ENCODE data around the gene ZC3H4. TPM values are rescaled to one million over a fixed set of nuclear protein-coding genes. Genes with fewer than 3 reads are reported as not detected.

Gene ZC3H4
- total RNA-seq = 7.1 and 16.5 TPM in 2 replicates

DNA sequence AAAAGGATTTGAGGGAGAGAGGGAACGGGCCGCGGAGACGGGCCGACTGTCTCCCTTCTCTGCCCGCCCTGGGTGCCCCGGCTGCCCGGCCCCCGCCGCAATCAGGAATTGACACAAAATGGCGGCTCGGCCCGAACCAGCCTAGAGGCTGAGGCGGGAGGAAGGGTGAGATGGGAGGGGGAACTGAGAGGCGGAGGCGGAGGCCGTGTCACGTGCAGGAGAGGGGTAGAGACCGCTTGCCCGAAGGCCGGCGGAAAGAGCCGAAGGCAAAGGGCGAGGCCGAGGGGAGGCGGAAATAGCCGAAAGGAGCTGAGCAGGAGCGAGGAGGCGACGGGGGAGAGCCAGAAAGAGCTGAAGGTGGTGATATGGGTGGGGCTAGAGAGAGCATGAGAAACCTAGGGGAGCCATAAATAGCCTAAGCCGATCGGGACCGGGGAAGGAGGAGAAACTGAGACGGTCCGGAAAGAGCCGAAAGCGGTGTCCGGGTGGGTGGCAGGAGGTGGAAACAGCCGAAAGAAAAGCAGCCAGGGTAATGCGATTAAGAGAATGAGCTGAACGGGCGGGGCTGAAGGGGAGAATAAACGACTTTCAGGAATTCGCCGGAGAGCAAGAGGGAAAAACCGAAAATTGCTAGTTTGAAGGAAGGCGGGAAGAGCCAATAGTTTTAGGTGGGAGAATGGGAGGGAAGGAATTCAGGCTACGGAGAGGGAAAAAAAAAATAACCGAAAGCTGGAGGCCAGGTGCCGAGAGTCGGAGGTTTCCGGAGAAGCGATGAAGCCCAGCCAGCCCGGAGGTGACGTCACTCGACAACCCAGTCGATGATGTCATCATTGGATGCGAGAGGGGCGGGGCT, at the start of gene ZC3H4:
TSS of gene ZC3H4 (minus strand) at position 780 of the 853 bp plus-strand sequence. CDS start 1,192 bp downstream, outside the sequence.

DNA sequence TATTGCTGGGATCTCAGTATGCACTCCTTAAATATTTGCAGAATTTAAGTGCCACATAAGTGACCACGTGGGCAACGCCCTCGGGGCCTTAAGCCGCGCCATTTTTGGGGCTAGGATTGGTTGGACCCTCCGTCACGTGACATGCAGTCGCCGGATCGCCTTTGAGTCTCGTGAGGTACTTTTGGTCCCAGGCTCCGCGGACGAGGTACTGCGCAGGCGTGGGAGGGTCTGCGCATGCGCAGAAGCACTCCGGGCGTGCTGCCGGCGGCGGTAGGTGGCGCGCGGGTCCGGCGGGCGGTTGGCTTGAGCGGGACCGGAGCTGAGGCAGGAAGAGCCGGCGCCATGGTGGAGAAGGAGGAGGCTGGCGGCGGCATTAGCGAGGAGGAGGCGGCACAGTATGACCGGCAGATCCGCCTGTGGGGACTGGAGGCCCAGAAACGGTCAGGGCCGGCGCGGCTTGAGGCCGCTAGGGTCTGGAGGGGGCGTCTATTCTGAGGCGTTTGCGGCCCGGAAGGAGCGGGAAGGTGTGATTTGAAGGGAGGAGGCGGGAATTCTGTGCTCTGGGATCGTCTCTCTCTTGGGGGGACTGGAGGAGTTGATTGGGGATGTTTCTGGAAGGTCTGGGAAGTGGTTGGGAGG, 17.1 kb upstream of the ZC3H4 start, which contains the start of gene SAE1:
TSS of gene SAE1 (plus strand) at position 247 of the 639 bp plus-strand sequence. CDS start at position 343, 96 bp downstream.

DNA sequence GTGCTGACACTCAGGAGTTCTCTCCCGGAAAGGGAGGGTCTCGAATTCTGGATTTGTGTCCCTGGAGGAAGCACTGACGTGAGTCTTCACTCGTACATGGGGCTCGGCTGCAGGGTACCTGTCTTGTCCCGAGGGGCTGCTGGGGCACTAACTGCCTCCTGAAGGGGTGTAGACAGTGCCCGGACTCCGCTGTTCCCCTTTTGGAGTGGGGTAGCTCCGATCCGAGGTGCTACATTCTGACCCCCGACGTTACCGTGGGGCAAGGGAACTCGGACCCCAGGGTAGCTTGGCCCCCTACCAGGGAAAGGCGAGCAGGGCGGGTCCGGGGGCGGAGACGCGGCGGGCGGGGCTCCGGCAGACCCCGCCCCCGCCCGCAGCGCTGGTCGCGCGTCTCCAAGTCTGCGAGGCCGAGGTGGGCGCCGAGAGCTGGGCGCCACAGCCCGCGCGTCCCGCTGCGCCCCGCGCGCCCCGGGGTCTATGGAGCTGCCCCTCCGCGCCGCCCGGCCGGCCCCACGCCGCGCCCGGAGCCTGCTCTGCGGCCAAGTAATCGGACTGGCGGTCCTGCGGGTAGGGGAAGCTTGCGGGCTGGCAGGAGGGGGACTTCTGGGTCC, 94.0 kb downstream of the ZC3H4 start, which contains the start of gene NPAS1:
TSS of gene NPAS1 (plus strand) at position 407 of the 611 bp plus-strand sequence. CDS start 1,211 bp downstream, outside the sequence.

Other genes with a start within 250 kb of the ZC3H4 start
- gene NPAS1, start 93.9 kb downstream of the ZC3H4 start, total RNA-seq = 0.09 and 0.30 TPM in 2 replicates
- 7.9 and 15.4 TPM in 2 replicates for gene TMEM160, start 65.2 kb downstream of the ZC3H4 start, total RNA-seq
- gene SAE1, start 17.1 kb upstream of the ZC3H4 start, total RNA-seq = 113 and 146 TPM in 2 replicates
- 13.4 and 14.6 TPM in 2 replicates for gene BBC3, start 117.4 kb upstream of the ZC3H4 start, total RNA-seq
- 4.5 and 11.9 TPM in 2 replicates for gene CCDC9, start 142.7 kb upstream of the ZC3H4 start, total RNA-seq
- gene INAFM1, start 161.1 kb upstream of the ZC3H4 start, total RNA-seq = 2.1 and 2.7 TPM in 2 replicates
- under 0.01 and 0.18 TPM in 2 replicates for gene C5AR1, start 196.1 kb upstream of the ZC3H4 start, total RNA-seq
- gene C5AR2, start 218.4 kb upstream of the ZC3H4 start, total RNA-seq = not detected in 2 replicates
- 8.9 and 17.3 TPM in 2 replicates for gene DHX34, start 235.5 kb upstream of the ZC3H4 start, total RNA-seq